ENCODE measurements around the gene COL25A1.
"Not testable (repeated sequence)": the region's sequence is repeated elsewhere in the genome, so short reads cannot be mapped to it uniquely, and the experiment has no call there.

Gene COL25A1

DNA sequence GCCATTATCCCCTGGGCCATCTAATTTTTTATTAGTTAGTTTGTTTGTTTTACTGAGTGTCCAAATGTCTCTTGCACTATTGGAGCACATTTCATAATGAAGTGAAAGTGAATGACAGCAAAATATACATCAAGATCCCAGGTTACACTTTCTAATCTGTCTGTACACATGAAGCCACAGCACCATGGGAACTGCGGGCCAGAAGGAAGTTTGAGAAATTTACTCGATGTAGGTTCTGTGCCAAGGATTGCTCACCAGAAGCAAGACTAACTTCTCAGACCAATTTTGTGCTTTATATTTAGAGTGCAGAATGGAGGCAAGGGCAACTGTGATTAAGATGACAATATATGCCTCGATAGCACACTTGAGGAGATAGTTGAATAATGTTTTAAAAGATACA is 258.0 kb downstream of the COL25A1 start:
- no peak for DNase-seq

DNA sequence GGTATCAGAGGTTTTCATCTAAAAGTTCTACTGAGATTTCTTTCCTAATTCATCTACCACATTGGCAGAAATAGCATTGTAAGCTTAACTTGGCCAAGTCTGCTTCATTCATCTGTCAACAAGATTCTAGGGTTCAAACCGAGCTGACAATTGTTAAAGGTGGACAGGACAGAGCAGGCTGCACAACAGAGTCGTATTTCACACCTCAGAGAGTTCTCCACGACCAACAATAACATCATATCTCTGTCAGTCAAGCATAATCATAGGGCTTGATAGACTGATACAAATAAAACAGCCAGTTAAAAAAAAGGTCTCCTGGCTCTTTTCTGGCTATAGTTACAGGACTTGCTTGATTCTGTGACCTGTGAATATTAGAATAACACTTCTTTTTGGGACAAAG is 259.2 kb downstream of the COL25A1 start:
- no peak for DNase-seq

DNA sequence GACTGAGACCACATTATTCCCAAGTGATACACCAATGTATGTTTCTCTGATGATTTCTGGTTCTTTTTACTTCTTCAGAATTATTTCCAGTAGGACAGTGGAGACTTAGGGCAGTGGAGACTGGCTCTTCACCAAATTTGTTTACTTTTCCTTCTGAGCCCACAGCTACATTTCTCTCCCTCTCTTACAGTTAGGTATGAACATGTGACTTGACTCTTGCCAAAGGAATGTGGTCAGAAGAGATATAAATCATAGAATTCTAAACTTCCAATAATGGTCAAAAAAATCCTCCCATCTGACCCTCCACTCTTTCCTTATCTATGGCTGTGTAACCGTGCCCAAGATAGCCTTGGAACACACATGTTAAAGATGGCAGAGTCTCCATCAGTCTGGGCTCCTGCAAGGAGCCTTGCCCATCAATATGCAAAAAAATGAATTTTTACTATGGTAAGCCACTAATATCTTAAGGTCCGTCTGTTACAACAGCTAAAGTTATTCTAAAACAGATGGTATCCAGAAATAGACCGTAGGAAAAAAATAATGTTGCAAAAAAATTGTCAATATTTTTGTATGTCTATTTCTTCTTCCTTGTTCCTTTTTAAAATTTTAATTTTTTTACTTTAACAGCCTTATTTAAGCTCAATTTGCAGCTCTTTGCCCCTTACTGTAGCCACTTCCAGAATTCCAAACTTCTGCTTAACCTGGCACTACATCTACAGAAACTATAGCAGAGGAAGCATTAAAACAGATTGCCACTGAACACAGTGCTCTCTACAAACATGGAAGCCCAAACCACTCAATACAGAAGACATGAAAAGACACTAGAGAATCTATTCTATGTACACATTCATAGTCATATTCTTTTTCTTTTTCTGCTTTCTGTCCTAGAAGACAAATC is 260.7 kb downstream of the COL25A1 start:
- DNase-seq: no peak

DNA sequence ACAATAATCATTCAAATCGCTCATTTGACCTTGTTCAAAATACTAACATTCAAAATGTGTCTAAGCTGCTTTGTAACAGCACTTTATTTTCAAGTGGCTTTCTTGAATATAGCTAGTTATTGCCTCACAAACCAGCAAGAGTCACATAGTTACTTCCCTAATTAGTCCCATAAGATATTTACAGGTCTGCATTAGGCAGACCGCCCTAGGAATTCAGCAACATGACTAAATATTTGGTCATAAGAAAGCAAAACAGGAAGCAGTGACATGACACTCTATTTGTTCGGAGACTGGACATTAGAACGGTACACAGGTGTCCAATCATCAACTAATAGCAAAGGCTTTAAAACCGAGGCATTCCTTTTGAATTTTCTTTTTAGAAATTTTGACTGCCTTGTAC is 262.0 kb downstream of the COL25A1 start:
- DNase-seq: no peak

GRCh38 chr4:109037026-109037425 is 265.4 kb downstream of the COL25A1 start:
- DNase-seq: no peak

- no peak for DNase-seq
Observed at GRCh38 chr4:109033993-109034392, 268.5 kb downstream of the COL25A1 start.

- no peak for DNase-seq
Observed at GRCh38 chr4:109032671-109033070, 269.8 kb downstream of the COL25A1 start.

- DNase-seq: no peak
Observed at GRCh38 chr4:109029987-109030386, 272.5 kb downstream of the COL25A1 start.

DNA sequence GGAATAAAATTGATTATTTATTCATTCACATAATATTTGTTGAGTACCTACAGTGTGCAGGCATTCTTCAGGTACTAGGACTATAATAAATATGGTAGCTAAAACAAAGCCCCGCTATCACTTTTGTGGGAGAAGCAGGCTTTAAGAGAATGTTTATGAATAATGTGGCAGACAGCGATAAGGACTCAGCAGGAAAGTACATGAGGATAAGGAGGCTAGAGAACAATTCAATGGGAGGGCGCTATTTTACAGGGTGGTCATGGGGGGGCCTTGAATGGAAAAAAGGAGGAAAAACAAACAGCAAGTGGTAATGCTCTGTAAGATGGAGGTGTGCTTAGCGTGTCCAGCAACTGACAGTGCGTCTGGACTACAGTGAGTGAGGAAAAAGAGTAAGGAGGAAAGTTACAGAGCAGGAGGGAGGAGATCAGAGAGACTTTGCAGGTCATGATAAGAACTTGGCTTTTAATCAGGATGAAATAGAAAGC is 275.4 kb downstream of the COL25A1 start:
- no peak for DNase-seq

GRCh38 chr4:109026588-109026987 is 275.9 kb downstream of the COL25A1 start:
- no peak for DNase-seq

DNA sequence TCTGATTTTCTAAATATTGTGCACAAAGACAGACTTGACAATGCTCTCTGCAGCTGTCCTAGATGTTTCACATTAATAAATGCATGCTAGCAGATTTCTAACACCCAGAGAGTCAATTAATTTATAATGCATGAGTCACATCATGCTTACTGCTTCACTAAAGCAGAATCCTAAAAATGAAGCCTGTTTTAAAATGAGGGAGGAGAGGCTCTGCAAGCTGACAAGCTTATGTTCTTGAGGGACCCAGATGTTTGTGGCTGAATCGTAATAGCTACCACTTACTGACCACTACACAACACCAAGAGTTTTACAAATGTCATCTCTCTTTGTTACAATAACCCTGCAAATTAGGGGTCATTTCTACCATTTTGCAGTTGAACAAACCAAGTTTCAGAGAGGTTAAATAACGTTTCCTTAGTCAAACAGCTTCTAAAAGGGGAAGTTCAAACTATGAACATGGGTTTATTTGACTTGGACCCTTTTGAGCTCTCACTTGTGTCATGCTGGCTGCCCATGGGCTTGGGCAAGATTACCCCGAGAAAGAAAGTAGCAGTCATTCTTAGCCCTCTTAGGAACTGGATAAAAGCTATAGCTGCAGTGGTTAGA is 276.9 kb downstream of the COL25A1 start:
- no peak for DNase-seq

DNA sequence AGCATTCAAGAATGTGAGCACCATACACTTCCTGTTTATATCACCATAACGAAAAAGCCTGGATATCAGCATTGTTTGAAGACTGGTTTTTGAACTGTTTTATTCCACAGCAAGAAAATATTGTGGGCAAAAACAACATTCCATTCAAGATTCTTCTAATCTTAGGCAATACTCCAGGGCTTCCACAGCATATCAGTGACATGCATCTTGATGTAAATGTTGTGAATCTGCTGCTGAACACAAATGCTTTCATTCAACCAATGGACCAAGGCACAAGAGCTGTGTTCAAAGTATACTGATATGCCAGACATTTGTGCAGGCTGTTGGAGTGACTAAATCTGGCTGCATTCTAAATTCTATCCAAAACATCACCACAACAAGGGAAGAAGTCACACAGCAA is 279.5 kb downstream of the COL25A1 start:
- DNase-seq: no peak

- DNase-seq: not testable (repeated sequence)
Observed at GRCh38 chr4:109021630-109022029, 280.8 kb downstream of the COL25A1 start.

- DNase-seq: no peak
Observed at GRCh38 chr4:109020861-109021260, 281.6 kb downstream of the COL25A1 start.

- DNase-seq: no peak
Observed at GRCh38 chr4:109016200-109016599, 286.3 kb downstream of the COL25A1 start.

- no peak for DNase-seq
Observed at GRCh38 chr4:109015413-109015810, 287.0 kb downstream of the COL25A1 start.

- DNase-seq: no peak
Observed at GRCh38 chr4:109014593-109015412, 287.7 kb downstream of the COL25A1 start.

GRCh38 chr4:109012286-109012880 is 290.1 kb downstream of the COL25A1 start:
- no peak for DNase-seq

GRCh38 chr4:109011241-109012026 is 291.0 kb downstream of the COL25A1 start:
- DNase-seq: no peak

DNA sequence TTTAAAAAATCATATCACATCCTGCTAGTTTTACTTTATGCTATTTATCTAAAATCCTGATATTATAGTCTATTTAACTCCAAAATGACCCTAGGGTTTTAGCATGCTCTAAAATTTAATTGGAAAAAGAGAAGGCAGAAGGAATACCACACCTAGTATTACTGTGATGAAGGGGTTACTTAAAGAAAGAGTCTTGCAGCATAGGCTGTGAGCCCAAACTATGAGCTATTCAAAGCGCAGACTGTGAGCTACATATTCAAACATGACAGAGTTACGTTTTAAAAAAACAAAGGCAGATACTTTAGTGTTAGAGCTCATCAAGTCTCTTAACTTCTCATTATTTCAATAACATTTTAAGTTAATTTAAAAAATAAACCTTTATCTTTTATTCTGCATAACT is 291.9 kb downstream of the COL25A1 start:
- no peak for DNase-seq

GRCh38 chr4:109009909-109010308 is 292.5 kb downstream of the COL25A1 start:
- DNase-seq: no peak

- DNase-seq: no peak
Observed at GRCh38 chr4:109007976-109008375, 294.5 kb downstream of the COL25A1 start.

All from T-helper 2 cell (primary cell).